H1 (cell line): ENCODE measurements around the gene CDKL5. TPM values are rescaled to one million over a fixed set of nuclear protein-coding genes. Genes with fewer than 3 reads are reported as not detected.

Experiments used
- BCL11A ChIP-seq, 2 experiments: IDR thresholded peaks; one replicate each; pipeline ENCODE4 v1.6.1; 2011; ENCODE audit warnings: low read depth in 2 of 2, low read length in 2 of 2, mild to moderate bottlenecking in 2 of 2
- NRF1 ChIP-seq: IDR thresholded peaks from 2 replicates; pipeline ENCODE4 v1.6.1; 2011; ENCODE audit warnings: mild to moderate bottlenecking, low read depth, low read length, improper control_type of control experiment
- PHF8 ChIP-seq: fragments of 200-600 bp; sonication (generic); conservative IDR thresholded peaks from 2 replicates; pipeline ENCODE4 v1.7.1; 2012; ENCODE audit warnings: low read depth, mild to moderate bottlenecking, inconsistent platforms, low read length, moderate library complexity
- polyA plus RNA-seq, 7 experiments: library from polyadenylated mRNA; depleted of rRNA in 3 of 7; stranded (reverse) in 5 of 7; unstranded in 2 of 7; fragments of >200 nt in 5 of 7; fragments of 200-250 nt in 2 of 7; gene quantifications; 1 replicate in 5 of 7; 2 replicates in 1 of 7; 4 replicates in 1 of 7; pipeline versions ENCODE4 v1.2.1 to v1.2.3, GENCODE V29; 2011 to 2013; ENCODE audit warnings: missing spikeins in 2 of 7, mixed read lengths in 2 of 7
- total RNA-seq: library from RNA; stranded (reverse); fragmentation: NEBNext Ultra II Directional; extraction: Animal tissue kit (Norgen Biotek cat#: 25700); gene quantifications from 2 replicates; pipeline ENCODE4 v1.2.1, GENCODE V29; 2021
- TF ChIP-seq, protein P1 (sequence below): fragments of 300-600 bp; sonication (generic); IDR thresholded peaks from 2 replicates; pipeline ENCODE4 v1.7.1; 2012; ENCODE audit warnings: low read length, moderate library complexity, mild to moderate bottlenecking, inconsistent platforms; ENCODE audit not compliant: insufficient replicate concordance

CDKL5 gene
- total and polyA plus RNA-seq, 2 of the 8 experiments (the other 6 are each of a cell fraction or from before 2014, with no cell fraction given): 5.5 to 15.6 TPM

DNA sequence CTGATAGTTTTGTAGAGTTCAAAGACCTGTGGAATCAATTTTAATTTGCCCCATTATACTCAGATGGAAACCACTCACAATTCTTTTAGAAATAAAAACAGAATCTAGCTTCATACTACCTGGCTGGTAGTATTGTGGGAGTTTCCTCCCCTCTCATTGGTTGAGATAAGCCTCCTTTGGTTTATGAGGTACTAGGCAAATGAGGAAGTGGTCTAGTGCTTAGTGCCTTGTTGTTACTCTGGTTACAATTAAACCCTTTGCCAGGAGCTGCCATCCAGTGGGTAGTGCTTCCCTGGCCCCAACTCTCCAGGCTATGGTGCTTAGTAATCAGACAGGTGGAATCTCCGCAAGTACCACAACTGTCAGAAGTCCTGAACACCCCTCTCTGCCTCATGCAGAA is 118.3 kb downstream of the CDKL5 start (continued):
- TF ChIP-seq, protein P1, sequence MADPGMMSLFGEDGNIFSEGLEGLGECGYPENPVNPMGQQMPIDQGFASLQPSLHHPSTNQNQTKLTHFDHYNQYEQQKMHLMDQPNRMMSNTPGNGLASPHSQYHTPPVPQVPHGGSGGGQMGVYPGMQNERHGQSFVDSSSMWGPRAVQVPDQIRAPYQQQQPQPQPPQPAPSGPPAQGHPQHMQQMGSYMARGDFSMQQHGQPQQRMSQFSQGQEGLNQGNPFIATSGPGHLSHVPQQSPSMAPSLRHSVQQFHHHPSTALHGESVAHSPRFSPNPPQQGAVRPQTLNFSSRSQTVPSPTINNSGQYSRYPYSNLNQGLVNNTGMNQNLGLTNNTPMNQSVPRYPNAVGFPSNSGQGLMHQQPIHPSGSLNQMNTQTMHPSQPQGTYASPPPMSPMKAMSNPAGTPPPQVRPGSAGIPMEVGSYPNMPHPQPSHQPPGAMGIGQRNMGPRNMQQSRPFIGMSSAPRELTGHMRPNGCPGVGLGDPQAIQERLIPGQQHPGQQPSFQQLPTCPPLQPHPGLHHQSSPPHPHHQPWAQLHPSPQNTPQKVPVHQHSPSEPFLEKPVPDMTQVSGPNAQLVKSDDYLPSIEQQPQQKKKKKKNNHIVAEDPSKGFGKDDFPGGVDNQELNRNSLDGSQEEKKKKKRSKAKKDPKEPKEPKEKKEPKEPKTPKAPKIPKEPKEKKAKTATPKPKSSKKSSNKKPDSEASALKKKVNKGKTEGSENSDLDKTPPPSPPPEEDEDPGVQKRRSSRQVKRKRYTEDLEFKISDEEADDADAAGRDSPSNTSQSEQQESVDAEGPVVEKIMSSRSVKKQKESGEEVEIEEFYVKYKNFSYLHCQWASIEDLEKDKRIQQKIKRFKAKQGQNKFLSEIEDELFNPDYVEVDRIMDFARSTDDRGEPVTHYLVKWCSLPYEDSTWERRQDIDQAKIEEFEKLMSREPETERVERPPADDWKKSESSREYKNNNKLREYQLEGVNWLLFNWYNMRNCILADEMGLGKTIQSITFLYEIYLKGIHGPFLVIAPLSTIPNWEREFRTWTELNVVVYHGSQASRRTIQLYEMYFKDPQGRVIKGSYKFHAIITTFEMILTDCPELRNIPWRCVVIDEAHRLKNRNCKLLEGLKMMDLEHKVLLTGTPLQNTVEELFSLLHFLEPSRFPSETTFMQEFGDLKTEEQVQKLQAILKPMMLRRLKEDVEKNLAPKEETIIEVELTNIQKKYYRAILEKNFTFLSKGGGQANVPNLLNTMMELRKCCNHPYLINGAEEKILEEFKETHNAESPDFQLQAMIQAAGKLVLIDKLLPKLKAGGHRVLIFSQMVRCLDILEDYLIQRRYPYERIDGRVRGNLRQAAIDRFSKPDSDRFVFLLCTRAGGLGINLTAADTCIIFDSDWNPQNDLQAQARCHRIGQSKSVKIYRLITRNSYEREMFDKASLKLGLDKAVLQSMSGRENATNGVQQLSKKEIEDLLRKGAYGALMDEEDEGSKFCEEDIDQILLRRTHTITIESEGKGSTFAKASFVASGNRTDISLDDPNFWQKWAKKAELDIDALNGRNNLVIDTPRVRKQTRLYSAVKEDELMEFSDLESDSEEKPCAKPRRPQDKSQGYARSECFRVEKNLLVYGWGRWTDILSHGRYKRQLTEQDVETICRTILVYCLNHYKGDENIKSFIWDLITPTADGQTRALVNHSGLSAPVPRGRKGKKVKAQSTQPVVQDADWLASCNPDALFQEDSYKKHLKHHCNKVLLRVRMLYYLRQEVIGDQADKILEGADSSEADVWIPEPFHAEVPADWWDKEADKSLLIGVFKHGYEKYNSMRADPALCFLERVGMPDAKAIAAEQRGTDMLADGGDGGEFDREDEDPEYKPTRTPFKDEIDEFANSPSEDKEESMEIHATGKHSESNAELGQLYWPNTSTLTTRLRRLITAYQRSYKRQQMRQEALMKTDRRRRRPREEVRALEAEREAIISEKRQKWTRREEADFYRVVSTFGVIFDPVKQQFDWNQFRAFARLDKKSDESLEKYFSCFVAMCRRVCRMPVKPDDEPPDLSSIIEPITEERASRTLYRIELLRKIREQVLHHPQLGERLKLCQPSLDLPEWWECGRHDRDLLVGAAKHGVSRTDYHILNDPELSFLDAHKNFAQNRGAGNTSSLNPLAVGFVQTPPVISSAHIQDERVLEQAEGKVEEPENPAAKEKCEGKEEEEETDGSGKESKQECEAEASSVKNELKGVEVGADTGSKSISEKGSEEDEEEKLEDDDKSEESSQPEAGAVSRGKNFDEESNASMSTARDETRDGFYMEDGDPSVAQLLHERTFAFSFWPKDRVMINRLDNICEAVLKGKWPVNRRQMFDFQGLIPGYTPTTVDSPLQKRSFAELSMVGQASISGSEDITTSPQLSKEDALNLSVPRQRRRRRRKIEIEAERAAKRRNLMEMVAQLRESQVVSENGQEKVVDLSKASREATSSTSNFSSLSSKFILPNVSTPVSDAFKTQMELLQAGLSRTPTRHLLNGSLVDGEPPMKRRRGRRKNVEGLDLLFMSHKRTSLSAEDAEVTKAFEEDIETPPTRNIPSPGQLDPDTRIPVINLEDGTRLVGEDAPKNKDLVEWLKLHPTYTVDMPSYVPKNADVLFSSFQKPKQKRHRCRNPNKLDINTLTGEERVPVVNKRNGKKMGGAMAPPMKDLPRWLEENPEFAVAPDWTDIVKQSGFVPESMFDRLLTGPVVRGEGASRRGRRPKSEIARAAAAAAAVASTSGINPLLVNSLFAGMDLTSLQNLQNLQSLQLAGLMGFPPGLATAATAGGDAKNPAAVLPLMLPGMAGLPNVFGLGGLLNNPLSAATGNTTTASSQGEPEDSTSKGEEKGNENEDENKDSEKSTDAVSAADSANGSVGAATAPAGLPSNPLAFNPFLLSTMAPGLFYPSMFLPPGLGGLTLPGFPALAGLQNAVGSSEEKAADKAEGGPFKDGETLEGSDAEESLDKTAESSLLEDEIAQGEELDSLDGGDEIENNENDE: no peak
- no peak for TF ChIP-seq NRF1
- TF ChIP-seq PHF8: no peak
- TF ChIP-seq BCL11A (IDR thresholded peaks at IDR 0.05; ENCODE audit: low read depth in 2 of 2, low read length in 2 of 2): no peak
